Pancreas (tissue), 10 donors: ENCODE measurements around the gene PCDHGA4. TPM values are rescaled to one million over a fixed set of nuclear protein-coding genes. Genes with fewer than 3 reads are reported as not detected.
"Not testable (repeated sequence)": the region's sequence is repeated elsewhere in the genome, so short reads cannot be mapped to it uniquely, and the experiment has no call there.

Experiments used
- ATAC-seq, 4 donors: fragments of 200-7000 bp; cut with Tn5 transposase; one replicate each; pipeline versions ENCODE4 v1.8.0 to v1.9.1; 2020; ENCODE audit warnings: mild to moderate bottlenecking in 4 of 4, moderate library complexity in 4 of 4
- DNase-seq, 6 donors: peaks; one replicate each; pipeline ENCODE4 v3.0.0-alpha.2; 2020
- FAIRE-seq: peaks from 2 replicates; lab custom pipeline; 2012; peaks lifted over from hg19 to GRCh38; lab: Jason Lieb, UNC
- H3K27ac ChIP-seq, 4 donors: fragments of 200-600 bp; sonication (generic); 1 replicate in 3 of 4; 2 replicates in 1 of 4; pipeline versions ENCODE4 v1.5.0 to v1.8.0; 2020
- H3K27me3 ChIP-seq, 4 donors: fragments of 200-600 bp; one replicate each; pipeline ENCODE4 v1.8.0; 2021
- H3K36me3 ChIP-seq, 3 donors: fragments of 200-600 bp; sonication (generic) in 1 of 3; one replicate each; pipeline versions ENCODE4 v1.5.0 to v1.8.0; 2020 to 2021
- H3K4me1 ChIP-seq, 3 donors: fragments of 200-600 bp; one replicate each; pipeline ENCODE4 v1.8.0; 2021
- H3K4me3 ChIP-seq, 4 donors: fragments of 200-600 bp; sonication (generic) in 2 of 4; one replicate each; pipeline versions ENCODE4 v1.5.0 to v1.8.0; 2020 to 2021
- H3K9me3 ChIP-seq, 4 donors: fragments of 200-600 bp; one replicate each; pipeline ENCODE4 v1.8.0; 2021
- CTCF ChIP-seq, 4 donors: fragments of 200-600 bp; sonication (generic) in 3 of 4; IDR thresholded peaks; one replicate each; pipeline versions ENCODE4 v1.5.0 to v1.8.0; 2021; ENCODE audit warnings: antibody characterized with exemption in 4 of 4
- WGBS, 2 donors: extraction: QIAGEN DNeasy Blood & Tissue Kit; methylation state at CpG; one replicate each; pipeline ENCODE4 v1.1.7; 2013; 5-methylcytosine and 5-hydroxymethylcytosine counted together
- intact Hi-C, 3 donors: fragments of 100-400 bp; cut with DNase I; formaldehyde crosslinking; loops; one replicate each; pipeline versions ENCODE4 v1.11.1 to v1.14.2; 2022
- polyA plus RNA-seq, 2 donors: library from polyadenylated mRNA; stranded (reverse); fragments of 200-250 nt; gene quantifications; one replicate each; pipeline ENCODE4 v1.2.3, GENCODE V29; 2013
- total RNA-seq, 6 donors: library from RNA; stranded (reverse); fragmentation: NEBNext Ultra II Directional in 4 of 6; extraction: Animal tissue kit (Norgen Biotek cat#: 25700) in 4 of 6; gene quantifications; one replicate each; pipeline versions ENCODE4 v1.2.1 to v1.2.4, GENCODE V29; 2021 to 2023
- donor health status: healthy with polysubstance abuse.
- donor health status: DM: no; HTN: no; CAD: no; lungs with moderate emphysema.
- donor health status: DM: no; HTN: no; CAD: no.
- donor health status: control.
- donor health status: control.
- donor health status: Bipolar disorder and iron deficiency.
- donor health status: DM: yes; HTN: yes; CAD: no.
- donor health status: DM: no; HTN: no; CAD: no.
- donor health status: DM: no; HTN: no; CAD: no.
- donor health status: DM: yes; HTN: yes; CAD: no.

Gene PCDHGA4
- total and polyA plus RNA-seq, 8 donors, result 0.61 to 2.9 (median 2.0) TPM

DNA sequence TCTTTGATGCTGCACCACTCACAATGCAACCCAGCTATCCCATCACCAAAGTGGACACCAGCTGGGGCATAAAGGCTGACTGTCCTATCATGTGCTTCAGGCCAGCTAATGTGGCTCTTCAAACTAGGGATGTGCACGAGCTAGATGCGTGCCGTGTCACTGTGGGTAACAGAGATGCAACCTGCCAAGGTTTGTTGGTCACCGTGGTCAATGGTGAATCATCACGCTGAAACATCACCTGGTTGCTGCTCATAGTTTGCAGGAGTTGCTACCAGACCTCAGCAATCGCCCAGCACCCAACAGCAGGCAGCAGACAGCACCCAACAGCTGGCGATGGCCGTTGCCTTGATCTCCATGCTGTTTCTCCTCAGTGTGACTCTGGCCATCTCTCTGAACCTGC lies 26.6 kb upstream of the PCDHGA4 start:
- Histone ChIP-seq H3K4me1 (no peaks in the 10 kb centered on the region), H3K27me3 (peaks cover 0 to 7% (median 1%) of the 10 kb centered on the region in 4 donors), H3K27ac (no peak overlapping the region), H3K4me3 (no peak overlapping the region), H3K9me3 (no peaks in the 10 kb centered on the region), H3K36me3 (no peaks in the 10 kb centered on the region)
- intact Hi-C loops, result no loop called here
- ATAC-seq (no peak), DNase-seq (no peak), FAIRE-seq (no peak)
- no peak for TF ChIP-seq CTCF (IDR thresholded peaks at IDR 0.05)
- 73% methylated on average over 8 of the region's 8 CpGs for WGBS, 2 donors

DNA sequence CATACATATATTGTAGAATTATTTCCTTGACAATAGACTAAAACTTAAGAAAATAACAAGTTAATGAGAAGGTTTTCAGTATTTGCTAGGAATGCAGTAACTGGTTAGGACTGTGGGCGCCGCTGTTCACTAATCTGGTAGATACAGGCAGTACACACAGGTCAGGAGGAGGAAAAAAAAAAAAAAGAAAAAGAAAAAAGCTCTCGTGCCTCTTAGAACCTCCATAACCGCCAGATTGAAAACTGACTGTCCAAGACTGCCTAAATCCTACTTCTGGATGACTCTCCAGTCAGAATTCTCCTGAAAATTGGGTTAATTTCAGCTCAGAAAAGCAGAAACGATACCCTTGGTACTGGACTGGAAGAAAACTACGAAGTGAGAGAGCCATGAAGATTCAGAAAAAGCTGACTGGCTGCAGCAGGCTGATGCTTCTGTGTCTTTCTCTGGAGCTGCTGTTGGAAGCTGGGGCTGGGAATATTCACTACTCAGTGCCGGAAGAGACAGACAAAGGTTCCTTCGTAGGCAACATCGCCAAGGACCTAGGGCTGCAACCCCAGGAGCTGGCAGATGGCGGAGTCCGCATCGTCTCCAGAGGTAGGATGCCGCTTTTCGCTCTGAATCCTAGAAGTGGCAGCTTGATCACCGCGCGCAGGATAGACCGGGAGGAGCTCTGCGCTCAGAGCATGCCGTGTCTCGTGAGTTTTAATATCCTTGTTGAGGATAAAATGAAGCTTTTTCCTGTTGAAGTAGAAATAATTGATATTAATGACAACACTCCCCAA lies 24.3 kb upstream of the PCDHGA4 start, which contains the start of gene PCDHGA1:
TSS of gene PCDHGA1 (plus strand) at position 216 of the 782 bp plus-strand sequence.
- DNase-seq, result no peak
- peaks cover 0 to 22% (median 1%) of the 10 kb centered on the region in 4 donors for H3K27me3 ChIP-seq
- peak; percentile 55 to 85 (median 69) for ATAC-seq
- 16 to 18% methylated on average over 21 of the region's 21 CpGs for WGBS, 2 donors
- TF ChIP-seq CTCF (IDR thresholded peaks at IDR 0.05), result peak in 1 of 4 donors; percentile 18
- intact Hi-C loops, result no loop called here
- no peaks in the 10 kb centered on the region for H3K36me3 ChIP-seq
- no peak for FAIRE-seq
- H3K9me3 ChIP-seq, result peaks cover 0 to 4% (median 0%) of the 10 kb centered on the region in 4 donors
- no peaks in the 10 kb centered on the region for H3K4me1 ChIP-seq
- peak within 1 kb of the TSS in 2 of 4 donors; percentile 11 to 17 for H3K4me3 ChIP-seq
- no peak within 1 kb of the TSS for H3K27ac ChIP-seq

- DNase-seq, H3K36me3 ChIP-seq, H3K27ac ChIP-seq, intact Hi-C loops, ATAC-seq, FAIRE-seq, H3K4me3 ChIP-seq, H3K4me1 ChIP-seq: not testable (repeated sequence)
- WGBS, 2 donors, result 32 to 36% methylated on average over 31 to 39 of the region's 39 CpGs
- Histone ChIP-seq H3K27me3 (peaks cover 0 to 33% (median 3%) of the 10 kb centered on the region in 4 donors), H3K9me3 (peaks cover 0 to 10% (median 0%) of the 10 kb centered on the region in 4 donors)
These were observed 22.2 kb upstream of the PCDHGA4 start for GRCh38 chr5:141332571-141332970.

DNA sequence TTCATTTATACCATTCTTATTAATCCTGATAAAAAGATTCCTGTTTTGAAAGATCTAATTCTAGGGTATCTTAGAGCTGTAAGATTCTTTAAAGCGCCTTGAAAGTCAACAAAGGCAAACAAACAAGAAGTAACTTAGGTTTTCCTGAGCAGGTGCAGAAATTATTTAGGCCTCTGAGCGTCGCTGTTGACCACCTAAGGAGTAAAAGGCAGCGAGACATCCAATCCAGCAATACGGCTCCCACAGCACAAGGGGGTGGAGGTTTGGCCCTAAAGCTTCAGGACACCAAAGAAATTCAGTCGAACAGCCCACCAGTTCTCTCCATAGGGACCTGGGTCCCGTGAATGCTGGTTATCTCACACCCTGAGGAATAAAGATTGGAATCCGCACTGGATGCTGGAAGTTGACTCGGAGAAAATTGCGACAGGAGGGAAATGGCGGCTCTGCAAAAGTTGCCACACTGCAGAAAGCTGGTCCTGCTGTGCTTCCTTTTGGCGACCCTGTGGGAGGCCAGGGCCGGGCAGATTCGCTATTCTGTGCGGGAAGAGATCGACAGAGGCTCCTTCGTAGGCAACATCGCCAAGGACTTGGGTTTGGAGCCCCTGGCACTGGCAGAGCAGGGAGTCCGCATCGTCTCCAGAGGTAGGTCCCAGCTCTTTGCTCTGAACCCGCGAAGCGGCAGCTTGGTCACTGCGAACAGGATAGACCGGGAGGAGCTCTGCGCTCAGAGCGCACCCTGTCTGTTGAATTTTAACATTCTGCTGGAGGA lies 16.1 kb upstream of the PCDHGA4 start, which contains the start of gene PCDHGA2:
TSS of gene PCDHGA2 (plus strand) at position 223 of the 769 bp plus-strand sequence.
- TF ChIP-seq CTCF (IDR thresholded peaks at IDR 0.05), result peak in 1 of 4 donors; percentile 11
- ATAC-seq (peak in 3 of 4 donors; percentile 71 to 82 (median 72)), FAIRE-seq (no peak), DNase-seq (peak in 1 of 6 donors; percentile 42)
- Histone ChIP-seq H3K36me3 (no peaks in the 10 kb centered on the region), H3K4me3 (peak within 1 kb of the TSS in 2 of 4 donors; percentile 7 to 32), H3K27ac (no peak within 1 kb of the TSS), H3K27me3 (peaks cover 0 to 30% (median 3%) of the 10 kb centered on the region in 4 donors), H3K4me1 (no peaks in the 10 kb centered on the region), H3K9me3 (peaks cover 0 to 12% (median 1%) of the 10 kb centered on the region in 4 donors)
- intact Hi-C loops, result no loop called here
- 6 to 9% methylated on average over 27 of the region's 27 CpGs for WGBS, 2 donors

- FAIRE-seq, H3K36me3 ChIP-seq, H3K27ac ChIP-seq, DNase-seq, ATAC-seq, H3K4me3 ChIP-seq, H3K9me3 ChIP-seq, intact Hi-C loops, H3K4me1 ChIP-seq: not testable (repeated sequence)
- WGBS, 2 donors, result 44 to 59% methylated on average over 38 to 45 of the region's 45 CpGs
- peaks cover 0 to 13% (median 5%) of the 10 kb centered on the region in 4 donors for H3K27me3 ChIP-seq
These were observed 14.0 kb upstream of the PCDHGA4 start for GRCh38 chr5:141340781-141341354.
